Heart right ventricle (tissue), 16 donors: Measurements from ENCODE around the gene VPS51. TPM values are rescaled to one million over a fixed set of nuclear protein-coding genes. Genes with fewer than 3 reads are reported as not detected.

Experiments
- ATAC-seq, 8 donors: fragments of 200-7000 bp; cut with Tn5 transposase; one replicate each; pipeline ENCODE4 v1.9.1; 2020; ENCODE audit warnings: mild to moderate bottlenecking in 8 of 8, moderate library complexity in 8 of 8, moderate number of reproducible peaks in 1 of 8
- DNase-seq, 2 donors: peaks; one replicate each; pipeline ENCODE4 v3.0.0-alpha.2; 2020
- H3K27ac ChIP-seq, 10 donors: fragments of 200-600 bp; sonication (generic) in 2 of 10; one replicate each; pipeline versions ENCODE4 v1.5.0 to v1.8.0; 2020 to 2022; ENCODE audit warnings: mild to moderate bottlenecking in 3 of 10
- H3K27me3 ChIP-seq, 7 donors: fragments of 200-600 bp; one replicate each; pipeline ENCODE4 v1.8.0; 2021 to 2022; ENCODE audit warnings: mild to moderate bottlenecking in 2 of 7
- H3K36me3 ChIP-seq, 9 donors: fragments of 200-600 bp; sonication (generic) in 1 of 9; one replicate each; pipeline versions ENCODE4 v1.5.0 to v1.8.0; 2020 to 2022; ENCODE audit warnings: mild to moderate bottlenecking in 2 of 9
- H3K4me1 ChIP-seq, 9 donors: fragments of 200-600 bp; sonication (generic) in 1 of 9; one replicate each; pipeline versions ENCODE4 v1.5.0 to v1.8.0; 2020 to 2022; ENCODE audit warnings: mild to moderate bottlenecking in 4 of 9
- H3K4me3 ChIP-seq, 10 donors: fragments of 200-600 bp; sonication (generic) in 2 of 10; one replicate each; pipeline versions ENCODE4 v1.5.0 to v1.8.0; 2020 to 2022; ENCODE audit warnings: mild to moderate bottlenecking in 7 of 10, moderate library complexity in 2 of 10
- H3K9me3 ChIP-seq, 11 donors: fragments of 200-600 bp in 10 of 11; sonication (generic) in 2 of 11; one replicate each; pipeline versions ENCODE4 v1.5.0 to v1.8.0; 2013 to 2022; ENCODE audit warnings: mild to moderate bottlenecking in 2 of 11, control low read depth in 1 of 11, moderate library complexity in 1 of 11
- CTCF ChIP-seq, 9 donors: fragments of 200-600 bp; sonication (generic) in 2 of 9; IDR thresholded peaks; one replicate each; pipeline versions ENCODE4 v1.5.0 to v1.8.0; 2021 to 2022; ENCODE audit warnings: antibody characterized with exemption in 9 of 9, mild to moderate bottlenecking in 5 of 9, moderate library complexity in 1 of 9
- WGBS, 2 donors: extraction: QIAGEN DNeasy Blood & Tissue Kit; methylation state at CpG; one replicate each; pipeline ENCODE4 v1.1.7; 2013; ENCODE audit warnings: inconsistent platforms in 1 of 2; 5-methylcytosine and 5-hydroxymethylcytosine counted together
- intact Hi-C, 10 donors: fragments of 100-400 bp; cut with DNase I; formaldehyde crosslinking; loops; one replicate each; pipeline versions ENCODE4 v1.11.1 to v1.14.2; 2022
- long read RNA-seq, 3 donors: library from polyadenylated mRNA; unstranded; transcript quantifications; one replicate each; pipeline ENCODE4 v2.0.0, GENCODE V29; 2020 to 2021
- polyA plus RNA-seq, 2 donors: library from polyadenylated mRNA; stranded (reverse); fragments of 200-250 nt; gene quantifications; one replicate each; pipeline ENCODE4 v1.2.3, GENCODE V29; 2013
- total RNA-seq, 10 donors: library from RNA; stranded (reverse); fragmentation: NEBNext Ultra II Directional in 3 of 10; extraction: Animal tissue kit (Norgen Biotek cat#: 25700) in 3 of 10; gene quantifications; one replicate each; pipeline versions ENCODE4 v1.2.1 to v1.2.4, GENCODE V29; 2021 to 2023
- donor health status: Arrhythmogenic right ventricular cardiomyopathy.
- donor health status: ischemic (EF 13 %, LVEDD 7.1; RV severe dilation, severe dysfunction).
- donor health status: healthy with polysubstance abuse.
- donor health status: DM: no; HTN: yes; CAD: no.
- donor health status: DM: no; HTN: no; CAD: no.
- donor health status: ischemic (EF 25% LVEDD 6.9; RV normal size, moderate dysfunction).
- donor health status: ischemic (EF 25% LVEDD 5.7; RV mildly dilated, moderate dysfunction).
- donor health status: healthy.
- donor health status: DM: yes; HTN: yes; CAD: no.
- donor health status: Ischemic cardiomyopathy.
- donor health status: ischemic (EF 35%, LVEDD 5.7; RV mildly dilated, moderate dysfunction).
- donor health status: nonischemic (EF 11% LVEDD 7.7; RV severe dilation, severe dysfunction).
- donor health status: DM: yes; HTN: yes; CAD: no.
- donor health status: PGD.
- donor health status: ischemic (EF 29% LVEDD 5.4; RV normal size, mild dysfunction).
- donor health status: nonischemic (EF 23%, LVEDD 6.1; RV moderate dilation, normal function).

The VPS51 gene
- total RNA-seq (100 to 1,000 TPM in 6 of 10 donors, 10 to 100 TPM in 4; 79.2 to 123 (median 100) TPM), polyA plus RNA-seq (100 to 1,000 TPM in 1 of 2 donors, 10 to 100 TPM in 1; 85.2 to 102 TPM)
- long read RNA-seq, donor 1, transcript VPS51-201 (10 exons, 2,714 nt), result major isoform, 184 of 241 reads
- long read RNA-seq, donor 1, partial matches to known transcripts, result 50 of 241 reads
- long read RNA-seq, donor 1, other reads (novel, unspliced or antisense), result 6 of 241 reads
- long read RNA-seq, donor 2, transcript VPS51-201 (10 exons, 2,714 nt), result major isoform, 218 of 275 reads
- long read RNA-seq, donor 2, partial matches to known transcripts, result 44 of 275 reads
- long read RNA-seq, donor 2, other reads (novel, unspliced or antisense), result 12 of 275 reads
- long read RNA-seq, donor 3, transcript VPS51-201 (10 exons, 2,714 nt), result major isoform, 221 of 260 reads
- long read RNA-seq, donor 3, partial matches to known transcripts, result 29 of 260 reads
- long read RNA-seq, donor 3, other reads (novel, unspliced or antisense), result 10 of 260 reads

DNA sequence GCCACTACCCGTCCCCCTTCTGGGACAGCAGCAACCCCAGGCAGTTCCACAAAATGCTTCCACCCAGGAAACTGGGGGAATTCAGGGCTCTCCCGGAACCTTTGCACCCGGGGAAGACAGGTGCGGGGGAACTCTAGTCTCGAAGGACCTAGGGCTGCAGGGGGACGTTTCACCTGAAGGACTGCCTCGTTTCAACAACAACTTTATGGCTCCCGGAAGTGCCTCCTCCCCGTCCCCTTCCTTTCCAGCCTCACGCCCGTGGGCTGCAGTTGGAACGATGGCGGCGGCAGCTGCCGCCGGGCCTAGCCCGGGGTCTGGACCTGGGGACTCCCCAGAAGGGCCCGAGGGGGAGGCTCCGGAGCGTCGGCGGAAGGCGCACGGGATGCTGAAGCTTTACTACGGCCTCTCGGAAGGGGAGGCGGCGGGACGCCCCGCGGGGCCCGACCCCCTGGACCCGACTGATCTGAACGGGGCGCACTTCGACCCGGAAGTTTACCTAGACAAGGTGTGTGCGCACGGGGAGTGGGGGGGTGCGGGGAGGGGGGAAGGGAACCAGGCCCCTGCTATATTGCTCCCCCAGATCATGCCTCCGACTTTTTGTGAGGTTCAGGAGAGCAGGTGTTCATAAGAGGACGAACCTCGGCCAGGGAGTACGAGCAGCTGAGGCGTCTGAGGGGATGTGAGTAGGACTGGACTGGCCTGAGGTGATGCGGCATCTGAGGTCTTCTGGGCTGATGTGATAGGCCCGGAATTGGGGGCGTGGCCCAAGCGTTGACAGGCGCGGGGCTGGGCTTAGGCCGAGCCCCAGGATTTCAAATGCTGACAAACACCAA lies at the start of gene VPS51:
VPS51 (plus strand) TSS at position 241 of the 833 bp plus-strand sequence; CDS start at position 278, 37 bp downstream.
- peak; percentile 83 to 90 for DNase-seq
- Histone ChIP-seq H3K27ac (peak within 1 kb of the TSS; percentile 67 to 96 (median 93)), H3K4me1 (peaks cover 4 to 31% (median 18%) of the 10 kb centered on the region in 9 donors), H3K27me3 (no peaks in the 10 kb centered on the region), H3K9me3 (no peaks in the 10 kb centered on the region), H3K36me3 (peaks cover 0 to 32% (median 2%) of the 10 kb centered on the region in 9 donors), H3K4me3 (peak within 1 kb of the TSS; percentile 75 to 94 (median 86))
- WGBS, 2 donors, result 0 to 1% methylated on average over 51 to 52 of the region's 52 CpGs
- intact Hi-C loops, result loop anchor here in 4 of 10 donors (1.0 to 5.0 kb wide), 4 partner anchors 12 to 739 kb away; partner anchors contain the start of genes CDCA5 (in 2 of the 4), ZFPL1 (in 2 of the 4), ARL2 (in 1 of the 4) and RPS6KA4 (in 1 of the 4)
- ATAC-seq, result peak; percentile 94 to 96 (median 95)
- no peak for TF ChIP-seq CTCF (IDR thresholded peaks at IDR 0.05)

- Histone ChIP-seq H3K4me1 (peaks cover 0 to 39% (median 17%) of the 10 kb centered on the region in 9 donors), H3K27ac (peak overlapping the region in 9 of 10 donors; percentile 2 to 75 (median 57)), H3K4me3 (peak overlapping the region; percentile 47 to 76 (median 62)), H3K9me3 (no peaks in the 10 kb centered on the region), H3K36me3 (peaks cover 0 to 24% (median 4%) of the 10 kb centered on the region in 9 donors), H3K27me3 (no peaks in the 10 kb centered on the region)
- 14% methylated on average over 51 to 56 of the region's 56 CpGs for WGBS, 2 donors
- DNase-seq (peak in 1 of 2 donors; percentile 60), ATAC-seq (peak; percentile 21 to 71 (median 52))
- intact Hi-C loops, result loop anchor here in 1 of 10 donors (5.0 kb wide), 1 partner anchor 39 kb away; a partner anchor contains a TSS
- TF ChIP-seq CTCF (IDR thresholded peaks at IDR 0.05), result no peak
Observed at GRCh38 chr11:65047581-65048422, 48.2 kb upstream of the VPS51 start.

- DNase-seq, result no peak
- 73 to 79% methylated on average over 9 of the region's 9 CpGs for WGBS, 2 donors
- intact Hi-C loops, result no loop called here
- no peaks in the 10 kb centered on the region for H3K27me3 ChIP-seq
- ATAC-seq, result no peak
- H3K4me3 ChIP-seq, result no peak overlapping the region
- H3K9me3 ChIP-seq, result no peaks in the 10 kb centered on the region
- H3K27ac ChIP-seq, result no peak overlapping the region
- peaks cover 0 to 19% (median 14%) of the 10 kb centered on the region in 9 donors for H3K4me1 ChIP-seq
- H3K36me3 ChIP-seq, result no peaks in the 10 kb centered on the region
- no peak for TF ChIP-seq CTCF (IDR thresholded peaks at IDR 0.05)
Observed at GRCh38 chr11:65051398-65051858, 44.6 kb upstream of the VPS51 start.
